Neutrophil (primary cell): ENCODE data around the gene MBD5.

Experiments
- H3K27ac ChIP-seq: fragments of 200-600 bp; sonication (generic); 2 replicates; pipeline ENCODE4 v1.5.1; 2016; ENCODE audit warnings: mild to moderate bottlenecking, moderate library complexity
- H3K27me3 ChIP-seq: fragments of 200-600 bp; sonication (generic); 2 replicates; pipeline ENCODE4 v1.6.0; 2016; ENCODE audit warnings: mild to moderate bottlenecking
- H3K36me3 ChIP-seq: fragments of 200-600 bp; sonication (generic); 2 replicates; pipeline ENCODE4 v1.5.1; 2017
- H3K4me1 ChIP-seq, 2 experiments: fragments of 200-600 bp in 1 of 2; sonication (generic) in 1 of 2; 1 replicate in 1 of 2; 2 replicates in 1 of 2; pipeline versions ENCODE4 v1.5.1 to v1.6.1; 2013 to 2016; ENCODE audit warnings: low read depth in 1 of 2, low read length in 1 of 2, mild to moderate bottlenecking in 1 of 2, moderate library complexity in 1 of 2; ENCODE audit not compliant: control insufficient read depth in 1 of 2, insufficient read depth in 1 of 2
- H3K4me3 ChIP-seq, 2 experiments: fragments of 200-600 bp in 1 of 2; sonication (generic) in 1 of 2; 1 replicate in 1 of 2; 2 replicates in 1 of 2; pipeline ENCODE4 v1.5.1; 2013 to 2016; ENCODE audit warnings: low read depth in 1 of 2, low read length in 1 of 2, mild to moderate bottlenecking in 1 of 2, moderate library complexity in 1 of 2
- H3K9me3 ChIP-seq: fragments of 200-600 bp; sonication (generic); 2 replicates; pipeline ENCODE4 v1.5.1; 2016
- TF ChIP-seq, protein P1 (sequence below): fragments of 200-600 bp; sonication (generic); IDR thresholded peaks from 2 replicates; pipeline ENCODE4 v1.5.1; 2016; ENCODE audit warnings: antibody characterized with exemption

Gene MBD5

DNA sequence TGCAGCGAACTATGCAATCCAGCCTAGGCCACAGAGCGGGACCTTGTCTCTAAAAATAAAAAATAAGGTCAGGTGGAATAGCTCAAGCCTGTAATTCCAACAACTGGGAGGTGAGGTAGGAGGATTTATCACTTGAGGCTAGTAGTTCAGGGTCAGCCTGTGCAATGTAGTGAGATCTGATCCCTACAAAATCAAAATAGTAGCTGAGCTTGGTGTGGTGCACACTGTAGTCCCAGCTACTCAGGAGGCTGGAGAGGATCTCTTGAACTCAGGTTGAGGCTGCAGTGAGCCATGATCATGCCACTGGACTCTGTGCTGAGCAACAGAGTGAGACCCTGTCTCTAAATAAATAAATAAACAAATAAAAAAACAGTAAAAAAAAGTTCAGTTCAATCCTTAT lies 5.7 kb downstream of the MBD5 start:
- no peaks in the 10 kb centered on the region for H3K9me3 ChIP-seq

DNA sequence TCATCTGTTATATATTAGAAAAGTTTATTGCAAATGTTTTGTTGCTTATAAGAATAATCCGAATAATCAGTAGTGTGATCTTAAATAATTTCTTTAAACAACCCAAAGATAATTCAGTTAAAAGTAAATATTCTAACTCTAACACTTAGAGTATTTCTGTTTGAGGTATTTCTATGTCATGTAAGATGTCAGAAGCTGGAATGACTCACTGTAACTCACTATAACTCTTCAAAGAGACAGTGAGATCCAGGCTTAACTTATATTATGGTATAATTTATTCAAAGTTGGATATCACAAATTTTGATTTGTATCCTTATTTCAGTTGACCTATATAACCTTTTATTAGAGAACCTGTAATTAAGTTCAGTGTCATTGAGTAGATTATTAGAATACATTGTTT lies 6.9 kb downstream of the MBD5 start:
- Histone ChIP-seq H3K9me3 (no peaks in the 10 kb centered on the region), H3K36me3 (no peaks in the 10 kb centered on the region), H3K4me1 (peaks cover under 1 to 4% of the 10 kb centered on the region in 2 experiments), H3K27me3 (no peaks in the 10 kb centered on the region), H3K4me3 (no peak overlapping the region), H3K27ac (no peak overlapping the region)
- TF ChIP-seq, protein P1, sequence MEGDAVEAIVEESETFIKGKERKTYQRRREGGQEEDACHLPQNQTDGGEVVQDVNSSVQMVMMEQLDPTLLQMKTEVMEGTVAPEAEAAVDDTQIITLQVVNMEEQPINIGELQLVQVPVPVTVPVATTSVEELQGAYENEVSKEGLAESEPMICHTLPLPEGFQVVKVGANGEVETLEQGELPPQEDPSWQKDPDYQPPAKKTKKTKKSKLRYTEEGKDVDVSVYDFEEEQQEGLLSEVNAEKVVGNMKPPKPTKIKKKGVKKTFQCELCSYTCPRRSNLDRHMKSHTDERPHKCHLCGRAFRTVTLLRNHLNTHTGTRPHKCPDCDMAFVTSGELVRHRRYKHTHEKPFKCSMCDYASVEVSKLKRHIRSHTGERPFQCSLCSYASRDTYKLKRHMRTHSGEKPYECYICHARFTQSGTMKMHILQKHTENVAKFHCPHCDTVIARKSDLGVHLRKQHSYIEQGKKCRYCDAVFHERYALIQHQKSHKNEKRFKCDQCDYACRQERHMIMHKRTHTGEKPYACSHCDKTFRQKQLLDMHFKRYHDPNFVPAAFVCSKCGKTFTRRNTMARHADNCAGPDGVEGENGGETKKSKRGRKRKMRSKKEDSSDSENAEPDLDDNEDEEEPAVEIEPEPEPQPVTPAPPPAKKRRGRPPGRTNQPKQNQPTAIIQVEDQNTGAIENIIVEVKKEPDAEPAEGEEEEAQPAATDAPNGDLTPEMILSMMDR: no peak

More for the DNA sequence above, 5.7 kb downstream of the MBD5 start:
- TF ChIP-seq, protein P1: no peak
- peaks cover 13 to 15% of the 10 kb centered on the region in 2 experiments for H3K4me1 ChIP-seq
- no peak overlapping the region for H3K27ac ChIP-seq
- no peaks in the 10 kb centered on the region for H3K27me3 ChIP-seq
- H3K4me3 ChIP-seq: no peak overlapping the region
- H3K36me3 ChIP-seq: no peaks in the 10 kb centered on the region

DNA sequence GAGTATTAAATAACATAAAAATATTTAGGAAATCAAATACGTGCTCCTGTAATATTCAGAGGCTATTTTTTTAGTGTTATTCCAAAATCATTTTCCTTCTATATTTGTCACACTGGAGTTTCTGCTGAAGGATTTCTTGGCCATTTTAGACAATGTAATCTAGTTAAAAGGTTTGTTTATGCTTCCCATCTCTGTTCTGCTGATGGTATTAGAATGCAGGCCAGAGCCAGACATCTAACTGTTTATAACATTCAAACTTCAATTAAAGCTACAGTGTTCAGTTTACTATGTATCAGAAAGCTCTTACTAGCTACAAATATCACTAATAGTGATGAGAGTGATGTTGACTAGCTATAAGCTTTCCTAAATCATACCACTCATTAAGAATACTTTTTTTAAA lies 7.9 kb downstream of the MBD5 start:
- no peaks in the 10 kb centered on the region for H3K36me3 ChIP-seq

DNA sequence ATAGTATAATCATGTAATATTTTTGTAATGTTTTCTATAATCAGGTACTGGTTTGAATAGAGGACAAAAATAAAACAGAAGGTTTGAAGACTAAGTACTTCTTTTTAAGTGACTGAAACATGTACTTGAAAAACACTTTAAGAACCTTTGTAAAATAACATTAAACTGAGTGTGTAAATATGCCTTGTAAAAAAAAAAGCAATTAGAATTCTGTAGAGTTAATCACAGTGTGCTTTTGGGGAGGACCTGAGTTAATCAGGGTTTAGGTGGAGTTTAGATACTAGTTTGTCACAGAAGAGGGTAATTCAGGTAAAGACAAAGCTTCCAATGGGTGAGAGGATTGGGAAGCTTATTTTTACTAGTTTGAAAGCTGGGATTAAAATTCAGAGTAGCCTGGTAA lies 10.3 kb downstream of the MBD5 start:
- TF ChIP-seq, protein P1: no peak
- H3K27ac ChIP-seq: no peak overlapping the region
- H3K9me3 ChIP-seq: no peaks in the 10 kb centered on the region
- H3K36me3 ChIP-seq: no peaks in the 10 kb centered on the region
- H3K27me3 ChIP-seq: no peaks in the 10 kb centered on the region
- no peaks in the 10 kb centered on the region for H3K4me1 ChIP-seq
- H3K4me3 ChIP-seq: no peak overlapping the region

More for the DNA sequence above, 7.9 kb downstream of the MBD5 start:
- TF ChIP-seq, protein P1: no peak
- Histone ChIP-seq H3K9me3 (no peaks in the 10 kb centered on the region), H3K27ac (no peak overlapping the region), H3K4me3 (no peak overlapping the region), H3K4me1 (no peaks in the 10 kb centered on the region), H3K27me3 (no peaks in the 10 kb centered on the region)

DNA sequence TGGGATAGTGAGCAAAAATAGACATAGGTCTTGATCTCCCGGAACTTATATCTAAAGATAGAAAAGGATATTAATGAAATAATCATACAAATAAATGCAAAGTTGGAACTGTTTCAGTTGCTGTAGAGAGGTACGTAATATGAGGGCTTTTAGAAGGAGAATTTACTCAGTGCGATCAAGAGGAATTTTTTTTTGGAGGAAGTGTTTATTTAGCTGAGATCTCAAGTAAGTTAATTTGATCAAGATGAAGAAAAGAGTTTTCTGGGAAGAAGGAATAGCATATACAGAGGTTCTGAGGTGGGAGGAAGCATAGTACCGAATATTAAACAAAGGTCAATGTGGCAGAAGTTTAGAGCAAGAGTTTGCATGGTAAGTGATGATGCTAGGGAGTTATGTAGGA lies 11.3 kb downstream of the MBD5 start:
- H3K27me3 ChIP-seq: no peaks in the 10 kb centered on the region
- TF ChIP-seq, protein P1: no peak
- no peak overlapping the region for H3K27ac ChIP-seq
- H3K4me1 ChIP-seq: no peaks in the 10 kb centered on the region
- no peak overlapping the region for H3K4me3 ChIP-seq
- no peaks in the 10 kb centered on the region for H3K9me3 ChIP-seq
- H3K36me3 ChIP-seq: no peaks in the 10 kb centered on the region

DNA sequence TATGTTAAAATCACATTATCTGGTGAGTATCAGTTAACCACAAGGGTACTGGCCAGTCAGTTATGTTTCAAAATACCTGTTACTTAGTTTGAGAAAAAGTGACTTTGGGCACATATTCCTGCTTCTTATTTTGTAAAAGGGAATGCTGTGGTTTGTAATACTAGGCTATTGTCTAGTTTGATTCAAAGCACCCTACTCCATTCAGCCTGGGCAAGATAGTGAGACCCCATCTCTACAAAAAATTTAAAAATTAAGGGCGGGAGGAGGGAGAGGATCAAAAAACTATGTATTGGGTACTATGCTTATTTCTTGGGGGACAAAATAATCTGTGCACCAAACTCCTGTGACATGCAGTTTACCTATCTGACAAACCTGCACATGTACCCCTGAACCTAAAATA lies 18.9 kb downstream of the MBD5 start:
- TF ChIP-seq, protein P1: no peak
- Histone ChIP-seq H3K27ac (no peak overlapping the region), H3K9me3 (no peaks in the 10 kb centered on the region), H3K4me3 (no peak overlapping the region), H3K36me3 (peaks cover 6% of the 10 kb centered on the region), H3K4me1 (peaks cover 0 to 7% of the 10 kb centered on the region in 2 experiments), H3K27me3 (no peaks in the 10 kb centered on the region)
